Measurements from ENCODE around the gene PTPRN. TPM values are rescaled to one million over a fixed set of nuclear protein-coding genes. Genes with fewer than 3 reads are reported as not detected.
A peak's percentile ranks its signal among the peaks of the same experiment; 100 is the strongest.

Gene PTPRN
- total RNA-seq, 1 experiment from 2014 or later: not detected

DNA sequence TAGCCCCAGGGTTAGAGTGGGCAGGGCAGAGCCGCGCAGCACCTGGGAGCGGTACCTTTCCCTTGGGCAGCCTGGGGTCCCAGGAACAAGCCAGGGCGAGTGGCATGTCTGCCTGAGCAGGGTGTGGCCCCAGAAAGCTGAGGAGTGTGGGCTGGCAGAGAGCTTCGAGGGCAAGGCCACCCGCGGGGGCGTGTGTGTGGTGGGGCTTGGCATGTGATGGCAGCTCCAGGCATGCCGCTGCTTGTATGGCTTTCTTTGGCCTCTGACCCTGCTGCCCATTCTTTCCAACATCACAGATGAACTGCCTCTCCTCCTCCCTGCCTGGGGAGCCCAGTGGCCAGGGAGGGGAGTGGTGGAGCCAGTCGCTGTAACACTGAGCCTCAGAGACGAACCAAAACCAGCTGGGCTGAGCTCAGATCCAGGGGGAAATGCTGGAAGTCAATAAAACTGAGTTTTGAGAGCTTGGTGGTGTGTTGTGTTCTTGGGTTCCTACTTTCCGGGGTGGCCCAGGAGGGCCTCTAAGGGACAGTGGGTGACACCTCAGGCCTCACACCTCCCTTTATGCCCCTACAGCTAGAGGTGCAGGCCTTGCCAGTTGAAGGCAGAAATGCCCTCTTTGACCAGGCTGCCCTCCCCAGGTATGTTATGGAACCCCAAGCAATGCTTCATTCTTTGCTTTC, 22.6 kb downstream of the PTPRN start:
- Histone ChIP-seq H2AFZ (no peak overlapping the region), H3K36me3 (ENCODE audit: low read depth) (no peaks in the 10 kb centered on the region), H3K79me2 (ENCODE audit: low read depth) (no peaks in the 10 kb centered on the region), H3K4me1 (replicated peaks; ENCODE audit: insufficient read depth) (peaks cover 12% of the 10 kb centered on the region), H3F3A (ENCODE audit: insufficient read depth, low read depth) (peaks cover 4% of the 10 kb centered on the region; the same call in 1 of the 2 replicates), H3K27ac (no peak overlapping the region), H3K4me2 (no peak overlapping the region), H3K27me3 (ENCODE audit: insufficient read depth, low read depth) (no peaks in the 10 kb centered on the region), H3K4me3 (no peak overlapping the region), H3K9me2 (ENCODE audit: insufficient read depth) (no peaks in the 10 kb centered on the region), H3K9me3 (ENCODE audit: insufficient read depth, low read depth) (no peaks in the 10 kb centered on the region), H4K20me1 (ENCODE audit: insufficient read depth) (no peaks in the 10 kb centered on the region)
- intact Hi-C loops (cut with micrococcal nuclease; ENCODE audit: unreplicated experiment): loop anchor here (2.0 kb wide), 1 partner anchor 58 kb away; the partner anchor contains the start of genes ANKZF1 and ATG9A
- CTCF ChIA-PET: interaction anchor here (1.0 kb wide), 1 partner anchor 101 kb away, joined by 3 read pairs; no protein-coding TSS in a partner anchor
- POLR2A ChIA-PET (ENCODE audit: unreplicated experiment): interaction anchor here (0.6 to 0.9 kb wide), 3 partner anchors 12 to 995 kb away, joined by 4 to 7 read pairs (median 4); no protein-coding TSS in a partner anchor
- TF ChIP-seq, protein P1, sequence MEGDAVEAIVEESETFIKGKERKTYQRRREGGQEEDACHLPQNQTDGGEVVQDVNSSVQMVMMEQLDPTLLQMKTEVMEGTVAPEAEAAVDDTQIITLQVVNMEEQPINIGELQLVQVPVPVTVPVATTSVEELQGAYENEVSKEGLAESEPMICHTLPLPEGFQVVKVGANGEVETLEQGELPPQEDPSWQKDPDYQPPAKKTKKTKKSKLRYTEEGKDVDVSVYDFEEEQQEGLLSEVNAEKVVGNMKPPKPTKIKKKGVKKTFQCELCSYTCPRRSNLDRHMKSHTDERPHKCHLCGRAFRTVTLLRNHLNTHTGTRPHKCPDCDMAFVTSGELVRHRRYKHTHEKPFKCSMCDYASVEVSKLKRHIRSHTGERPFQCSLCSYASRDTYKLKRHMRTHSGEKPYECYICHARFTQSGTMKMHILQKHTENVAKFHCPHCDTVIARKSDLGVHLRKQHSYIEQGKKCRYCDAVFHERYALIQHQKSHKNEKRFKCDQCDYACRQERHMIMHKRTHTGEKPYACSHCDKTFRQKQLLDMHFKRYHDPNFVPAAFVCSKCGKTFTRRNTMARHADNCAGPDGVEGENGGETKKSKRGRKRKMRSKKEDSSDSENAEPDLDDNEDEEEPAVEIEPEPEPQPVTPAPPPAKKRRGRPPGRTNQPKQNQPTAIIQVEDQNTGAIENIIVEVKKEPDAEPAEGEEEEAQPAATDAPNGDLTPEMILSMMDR (conservative IDR thresholded peaks at IDR 0.05): no peak
- TF ChIP-seq EZH2 (IDR thresholded peaks at IDR 0.05; ENCODE audit: low read depth): no peak
- DNase-seq: peak in 1 of 2 experiments; percentile 86
- TSS peak; percentile 6 for BruUV-seq (replicated peaks)

GRCh38 chr2:219285894-219286425, 23.2 kb downstream of the PTPRN start:
- peaks cover 12% of the 10 kb centered on the region for H3K4me1 ChIP-seq (replicated peaks; ENCODE audit: insufficient read depth)
- H3F3A ChIP-seq (ENCODE audit: insufficient read depth, low read depth): peaks cover 4% of the 10 kb centered on the region; the same call in 1 of the 2 replicates
- CTCF ChIA-PET: interaction anchor here (1.0 kb wide), 1 partner anchor 101 kb away, joined by 3 read pairs; no protein-coding TSS in a partner anchor
- no peak overlapping the region for H3K4me2 ChIP-seq
- intact Hi-C loops (cut with micrococcal nuclease; ENCODE audit: unreplicated experiment): loop anchor here (2.0 kb wide), 1 partner anchor 57 kb away; the partner anchor contains the start of genes ANKZF1 and ATG9A
- no peak overlapping the region for H3K4me3 ChIP-seq
- no peaks in the 10 kb centered on the region for H3K9me2 ChIP-seq (ENCODE audit: insufficient read depth)
- POLR2A ChIA-PET (ENCODE audit: unreplicated experiment): interaction anchor here (0.6 kb wide), 2 partner anchors 41 to 994 kb away, joined by 4 read pairs; no protein-coding TSS in a partner anchor
- no peaks in the 10 kb centered on the region for H3K27me3 ChIP-seq (ENCODE audit: insufficient read depth, low read depth)
- H3K27ac ChIP-seq: no peak overlapping the region
- no peak overlapping the region for H2AFZ ChIP-seq
- DNase-seq: no peak
- H3K79me2 ChIP-seq (ENCODE audit: low read depth): no peaks in the 10 kb centered on the region
- no peak for TF ChIP-seq EZH2 (IDR thresholded peaks at IDR 0.05; ENCODE audit: low read depth)
- TF ChIP-seq, protein P1 (conservative IDR thresholded peaks at IDR 0.05): no peak
- H4K20me1 ChIP-seq (ENCODE audit: insufficient read depth): no peaks in the 10 kb centered on the region
- no peaks in the 10 kb centered on the region for H3K36me3 ChIP-seq (ENCODE audit: low read depth)
- H3K9me3 ChIP-seq (ENCODE audit: insufficient read depth, low read depth): no peaks in the 10 kb centered on the region
- BruUV-seq (replicated peaks): no TSS peak

DNA sequence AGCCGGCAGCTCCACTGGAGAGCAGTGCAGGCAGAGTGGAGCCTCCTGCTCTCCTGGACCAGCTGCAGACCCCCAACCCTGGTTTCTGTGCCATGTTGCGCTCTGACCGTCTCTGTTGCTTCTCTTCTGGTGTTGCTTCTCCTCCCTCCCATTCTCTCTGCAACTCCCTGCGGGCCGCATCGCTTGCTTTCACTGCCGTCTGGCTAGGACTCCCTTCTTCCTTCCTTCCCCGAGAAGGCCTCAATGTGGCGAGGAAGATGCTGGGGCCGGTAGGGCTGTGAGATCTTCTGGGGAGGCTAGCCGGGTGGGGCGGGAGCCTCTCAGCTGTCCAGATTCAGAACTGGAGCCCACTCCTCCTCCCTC, 23.8 kb downstream of the PTPRN start:
- TF ChIP-seq, protein P1 (conservative IDR thresholded peaks at IDR 0.05): no peak
- TF ChIP-seq EZH2 (IDR thresholded peaks at IDR 0.05; ENCODE audit: low read depth): no peak
- intact Hi-C loops (cut with micrococcal nuclease; ENCODE audit: unreplicated experiment): no loop called here
- POLR2A ChIA-PET (ENCODE audit: unreplicated experiment): no interaction called here
- Histone ChIP-seq H3K27ac (no peak overlapping the region), H3K9me2 (ENCODE audit: insufficient read depth) (no peaks in the 10 kb centered on the region), H3K4me1 (replicated peaks; ENCODE audit: insufficient read depth) (peaks cover 13% of the 10 kb centered on the region), H4K20me1 (ENCODE audit: insufficient read depth) (no peaks in the 10 kb centered on the region), H3K36me3 (ENCODE audit: low read depth) (no peaks in the 10 kb centered on the region), H3K4me2 (no peak overlapping the region), H3K9me3 (ENCODE audit: insufficient read depth, low read depth) (no peaks in the 10 kb centered on the region), H3K79me2 (ENCODE audit: low read depth) (no peaks in the 10 kb centered on the region), H3K27me3 (ENCODE audit: insufficient read depth, low read depth) (no peaks in the 10 kb centered on the region), H3K4me3 (no peak overlapping the region), H3F3A (ENCODE audit: insufficient read depth, low read depth) (peaks cover 4% of the 10 kb centered on the region; the same call in 1 of the 2 replicates), H2AFZ (no peak overlapping the region)
- no peak for DNase-seq
- no TSS peak for BruUV-seq (replicated peaks)
- CTCF ChIA-PET: no interaction called here
